ENCODE measurements around the gene YWHAH.
A peak's percentile ranks its signal among the peaks of the same experiment; 100 is the strongest.

Gene YWHAH

DNA sequence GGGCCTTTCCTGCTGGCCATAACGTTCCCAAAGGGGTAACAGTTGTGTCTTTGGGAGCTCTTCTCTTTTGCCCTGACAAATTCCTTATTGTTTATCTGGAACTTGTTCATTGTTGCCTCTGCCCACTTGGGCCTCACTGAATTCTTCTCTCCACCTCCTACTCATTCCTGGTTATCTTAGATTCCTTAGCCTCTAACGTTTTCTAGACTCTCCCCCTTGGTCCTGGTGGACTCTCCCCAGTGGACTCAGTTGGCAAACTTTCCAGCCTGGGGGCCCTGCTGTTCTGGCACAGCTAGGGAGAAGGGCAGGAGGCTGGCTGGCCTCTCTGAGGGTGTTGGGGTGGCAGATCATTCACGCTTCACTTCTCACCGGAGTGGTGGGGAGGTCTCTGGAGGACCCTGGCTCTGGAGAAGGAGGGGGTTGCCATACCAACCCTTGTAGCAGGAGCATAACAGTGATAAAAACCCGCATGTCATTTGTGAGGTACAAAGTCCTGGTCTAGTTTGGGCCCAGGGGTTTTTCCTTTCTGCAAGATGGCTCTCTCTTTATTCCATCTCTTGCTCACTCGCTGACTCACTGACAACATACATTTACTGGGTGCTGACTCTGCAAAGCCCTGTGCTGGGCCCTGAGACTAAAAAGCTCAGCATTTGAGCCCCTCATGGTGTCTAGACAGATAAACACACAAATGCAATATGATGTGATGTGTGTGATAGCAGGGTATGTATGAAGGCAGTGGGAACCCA is 39.7 kb downstream of the YWHAH start:
- no peak for DNase-seq

DNA sequence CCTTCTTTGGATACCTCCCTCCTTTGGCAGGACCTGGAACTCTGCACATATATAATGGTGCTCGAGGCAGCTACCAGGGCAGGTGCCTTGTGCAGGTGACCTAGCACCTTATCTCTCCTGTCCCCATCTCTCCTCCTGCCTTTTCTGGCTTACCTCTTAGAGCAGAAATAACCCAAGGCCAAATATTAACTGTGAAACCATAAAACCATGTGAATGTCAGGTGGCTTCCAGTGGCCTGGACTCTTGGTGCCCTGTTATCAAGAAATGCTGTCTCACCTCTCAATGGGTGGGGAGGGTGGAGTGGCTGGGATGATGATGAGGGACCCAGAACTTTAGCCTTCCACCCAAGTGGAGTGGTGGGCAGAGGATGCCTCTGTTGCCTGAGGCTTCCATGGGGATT is 42.9 kb downstream of the YWHAH start:
- no peak for DNase-seq

- no peak for DNase-seq
Observed at GRCh38 chr22:31991102-31991839, 46.9 kb downstream of the YWHAH start.

GRCh38 chr22:31995046-31995445 is 50.7 kb downstream of the YWHAH start:
- DNase-seq: peak; percentile 4

DNA sequence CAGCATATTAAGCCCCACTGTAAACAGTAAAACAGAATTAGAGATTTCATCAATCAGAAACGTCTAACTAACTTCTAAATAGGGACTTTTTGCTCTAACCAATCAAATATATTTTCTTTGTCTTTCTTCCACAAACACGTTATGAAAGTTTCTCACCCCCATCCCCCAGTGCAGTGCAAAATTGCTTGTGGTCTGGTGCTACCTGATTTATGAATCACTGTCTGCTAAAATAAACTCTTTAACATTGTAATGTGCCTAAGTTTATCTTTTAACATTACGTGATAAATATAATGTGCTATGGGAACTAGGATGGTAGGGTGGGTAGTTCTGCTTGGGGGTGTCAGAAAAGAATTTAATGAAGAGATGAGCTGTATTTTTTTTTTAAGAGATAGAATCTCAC is 51.5 kb downstream of the YWHAH start:
- DNase-seq: no peak

GRCh38 chr22:31998784-31999385 is 54.5 kb downstream of the YWHAH start:
- DNase-seq: no peak

GRCh38 chr22:32000181-32000580 is 55.8 kb downstream of the YWHAH start:
- no peak for DNase-seq

DNA sequence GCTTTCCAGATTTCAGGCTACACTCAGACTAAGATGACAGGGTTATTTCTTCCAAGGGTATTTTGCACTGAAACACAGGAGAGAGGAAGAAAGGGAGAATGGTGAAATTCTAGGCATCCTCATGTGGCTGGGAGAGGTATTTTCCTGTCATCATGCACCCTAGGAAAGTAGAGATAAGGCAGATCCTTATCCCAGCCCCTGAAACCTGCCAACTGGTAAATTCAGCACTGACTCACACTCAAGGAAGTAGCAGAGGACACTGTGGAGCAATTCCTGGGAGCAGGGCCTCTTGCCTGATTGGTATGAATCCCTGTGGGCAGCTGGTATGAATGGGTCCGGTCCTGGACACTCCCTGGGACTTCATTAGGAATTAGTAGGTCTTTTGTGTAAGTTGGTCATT is 61.1 kb downstream of the YWHAH start:
- no peak for DNase-seq

All from OCI-M1 (cell line).